MG63 (cell line): ENCODE results near the gene IL17RD. TPM values are rescaled to one million over a fixed set of nuclear protein-coding genes. Genes with fewer than 3 reads are reported as not detected.

Source experiments
- DNase-seq: peaks from one replicate; pipeline ENCODE4 v3.0.0-alpha.2; 2020
- H3K27me3 ChIP-seq: fragments of 250-450 bp; sonication (Bioruptor Pico); 2 replicates; pipeline ENCODE4 v1.5.1; 2020; ENCODE audit warnings: mild to moderate bottlenecking, moderate library complexity
- H3K36me3 ChIP-seq: fragments of 250-450 bp; sonication (Bioruptor Pico); 2 replicates; pipeline ENCODE4 v1.5.1; 2020; ENCODE audit warnings: mild to moderate bottlenecking, moderate library complexity
- H3K4me3 ChIP-seq: fragments of 250-450 bp; sonication (Bioruptor Pico); 2 replicates; pipeline ENCODE4 v1.5.1; 2020; ENCODE audit warnings: mild to moderate bottlenecking, moderate library complexity
- H3K9me3 ChIP-seq: fragments of 250-450 bp; sonication (Bioruptor Pico); 2 replicates; pipeline ENCODE4 v1.5.1; 2020; ENCODE audit warnings: mild to moderate bottlenecking, moderate library complexity
- total RNA-seq: library from RNA; depleted of rRNA; stranded (reverse); fragments of >200 nt; shearing (Covaris generic); gene quantifications from 2 replicates; pipeline ENCODE4 v1.2.3, GENCODE V29; 2014; ENCODE audit warnings: low replicate concordance

The IL17RD gene
- total RNA-seq, 1 experiment from 2014 or later = 2.5 TPM

DNA sequence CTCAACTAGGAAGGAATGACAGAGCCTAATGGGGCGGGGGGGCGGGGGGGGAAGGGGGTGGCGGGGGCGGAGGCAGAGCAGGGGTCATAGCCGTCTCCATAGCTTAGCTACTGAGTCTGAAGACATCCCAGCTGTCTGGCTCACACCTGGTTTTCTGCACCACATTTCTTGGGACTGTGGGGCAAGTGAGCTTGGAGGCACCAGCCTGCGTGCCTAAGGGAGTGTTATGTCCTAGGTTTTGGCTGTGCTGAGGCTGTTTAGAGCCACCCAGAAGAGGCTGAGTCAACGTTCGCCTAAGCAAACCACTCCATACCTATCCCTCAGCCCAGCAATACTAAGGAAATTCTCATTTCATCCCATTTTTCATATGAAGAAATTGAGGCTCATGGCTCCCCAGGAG lies 1.4 kb downstream of the IL17RD start:
- DNase-seq = no peak
- no peaks in the 10 kb centered on the region for H3K36me3 ChIP-seq
- no peaks in the 10 kb centered on the region for H3K9me3 ChIP-seq
- H3K4me3 ChIP-seq = no peak overlapping the region
- no peaks in the 10 kb centered on the region for H3K27me3 ChIP-seq

DNA sequence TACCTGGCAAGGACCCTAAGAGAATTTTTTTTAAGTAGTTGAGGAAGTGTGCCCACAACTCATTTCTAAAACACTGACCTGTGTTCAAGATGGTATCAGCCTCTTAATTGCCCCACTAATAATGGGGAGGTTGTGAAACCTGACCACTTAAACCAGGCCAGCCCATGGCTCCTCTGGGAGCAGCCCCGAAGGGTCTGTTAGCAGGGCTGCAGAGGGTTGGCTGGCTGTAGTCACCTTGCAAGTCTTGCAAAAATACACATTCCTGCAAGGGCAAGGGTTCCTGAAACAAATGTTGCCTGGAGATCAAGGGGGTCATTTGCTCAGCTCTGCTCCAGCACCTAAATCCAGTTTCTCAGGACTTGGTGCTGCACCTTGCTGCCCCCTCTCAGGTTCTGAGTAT lies 3.2 kb downstream of the IL17RD start:
- Histone ChIP-seq H3K27me3 (no peaks in the 10 kb centered on the region), H3K9me3 (no peaks in the 10 kb centered on the region), H3K4me3 (no peak overlapping the region), H3K36me3 (no peaks in the 10 kb centered on the region)
- no peak for DNase-seq

DNA sequence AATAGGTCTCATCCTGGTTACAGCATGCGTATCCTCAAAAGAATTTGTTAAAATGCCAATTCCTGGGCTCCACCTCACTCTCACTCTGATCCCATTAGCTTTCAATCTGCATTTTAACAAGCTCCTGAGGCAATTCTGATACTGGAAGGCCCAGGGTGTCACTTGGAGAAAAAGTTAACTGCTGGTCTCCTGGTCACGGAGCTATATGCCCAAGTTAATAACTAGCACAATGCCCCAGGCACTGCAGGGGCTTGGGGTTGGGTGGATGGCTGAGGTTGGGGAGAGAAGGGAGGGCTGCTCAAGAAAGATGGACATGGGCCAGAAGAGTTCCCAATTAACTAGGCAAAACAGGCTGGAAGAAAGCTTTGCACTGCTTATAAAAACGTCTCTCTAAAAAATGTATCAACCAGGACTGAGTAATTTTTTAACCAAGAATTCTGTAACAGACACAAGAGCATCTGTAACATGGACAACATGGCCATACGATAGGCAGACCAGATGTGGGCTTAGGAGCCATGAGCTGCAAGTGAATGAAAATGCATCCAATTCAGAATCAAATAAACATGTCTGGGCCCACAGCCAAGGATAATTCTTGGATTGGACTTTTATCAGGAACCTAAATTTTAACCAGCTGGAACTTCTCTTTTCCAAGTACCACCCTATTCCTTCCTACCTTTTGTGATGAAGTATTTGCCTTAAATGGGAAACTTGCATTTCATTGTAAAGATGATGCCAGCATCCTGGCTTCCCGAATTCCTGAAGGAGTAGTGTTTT lies 4.2 kb downstream of the IL17RD start:
- Histone ChIP-seq H3K4me3 (no peak overlapping the region), H3K36me3 (no peaks in the 10 kb centered on the region), H3K27me3 (no peaks in the 10 kb centered on the region), H3K9me3 (no peaks in the 10 kb centered on the region)
- no peak for DNase-seq

DNA sequence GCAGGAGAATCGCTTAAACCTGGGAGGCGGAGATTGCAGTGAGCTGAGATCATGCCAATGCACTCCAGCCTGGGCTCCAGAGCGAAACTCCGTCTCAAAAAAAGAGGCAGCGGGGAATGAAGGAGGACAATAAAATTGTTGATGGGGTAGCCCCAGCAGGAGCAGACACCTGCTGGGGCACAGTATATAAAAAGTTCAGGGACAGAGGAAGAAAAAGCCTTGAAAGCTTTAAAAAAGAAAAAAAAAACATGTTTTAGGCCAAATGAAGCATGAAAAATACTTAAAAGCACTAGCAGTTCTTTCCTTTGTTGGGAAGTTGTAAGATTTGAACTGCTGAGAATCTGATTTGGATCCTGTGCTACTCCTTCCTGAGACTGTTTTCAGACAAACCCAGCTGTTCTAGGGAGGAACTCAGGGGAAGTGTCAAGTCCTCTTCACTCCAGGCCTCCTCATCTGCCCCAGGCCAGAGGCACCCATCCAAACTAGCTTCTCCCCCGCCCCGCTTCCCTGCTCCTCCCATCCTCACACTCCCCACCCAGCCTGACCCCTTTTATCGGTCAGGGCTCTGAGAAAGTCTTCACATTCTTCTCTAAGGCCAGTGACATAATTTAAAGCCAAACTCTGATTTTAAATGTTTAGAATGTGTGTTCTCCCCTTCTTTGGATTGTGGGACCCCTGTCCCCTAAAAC lies 4.9 kb downstream of the IL17RD start:
- H3K9me3 ChIP-seq = no peaks in the 10 kb centered on the region
- no peak overlapping the region for H3K4me3 ChIP-seq
- DNase-seq = no peak
- no peaks in the 10 kb centered on the region for H3K27me3 ChIP-seq
- H3K36me3 ChIP-seq = no peaks in the 10 kb centered on the region

DNA sequence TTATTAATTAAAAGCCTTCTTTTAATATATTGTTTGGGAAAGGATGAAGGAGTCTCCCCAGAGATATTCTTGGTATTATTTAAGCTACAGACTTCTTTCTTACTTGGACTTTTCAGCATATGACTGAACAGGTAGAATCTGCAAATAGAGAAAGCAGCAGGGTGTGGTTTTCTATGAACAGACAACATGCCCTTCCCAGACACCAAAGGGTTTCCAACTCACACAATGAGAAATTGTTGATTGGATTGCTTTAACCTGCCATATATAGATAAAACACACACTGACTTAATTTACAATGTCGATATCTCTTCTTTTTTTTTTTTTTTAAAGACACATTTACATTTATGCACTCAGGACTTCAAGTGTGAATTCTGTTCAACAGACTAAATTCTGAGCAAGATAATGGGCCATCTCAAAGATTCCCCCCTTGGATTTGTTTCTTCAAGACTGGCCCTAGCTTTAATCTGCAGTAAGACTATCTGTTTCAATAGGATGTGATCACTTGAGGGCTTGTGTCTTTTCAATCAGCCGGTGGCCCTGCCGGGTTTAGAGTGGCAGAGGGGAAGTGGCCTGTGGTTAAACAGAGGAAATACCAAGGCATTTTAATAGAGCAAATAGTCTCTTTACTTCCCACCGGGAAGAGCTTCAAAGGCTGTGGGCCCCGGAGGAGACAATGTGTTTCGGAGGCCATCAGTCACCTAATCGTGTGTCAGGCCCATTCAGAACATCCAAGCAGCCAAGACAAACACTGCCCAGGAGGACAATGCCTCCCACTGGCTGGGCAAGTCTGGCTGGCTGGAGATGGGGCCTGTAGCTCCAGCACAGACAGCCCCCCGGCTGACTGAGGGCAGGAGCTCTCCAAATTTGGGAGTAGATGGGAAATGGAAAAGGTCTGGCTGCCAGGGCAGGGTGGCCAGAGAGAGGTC lies 6.1 kb downstream of the IL17RD start:
- Histone ChIP-seq H3K27me3 (no peaks in the 10 kb centered on the region), H3K4me3 (no peak overlapping the region), H3K9me3 (no peaks in the 10 kb centered on the region), H3K36me3 (no peaks in the 10 kb centered on the region)
- DNase-seq = no peak

DNA sequence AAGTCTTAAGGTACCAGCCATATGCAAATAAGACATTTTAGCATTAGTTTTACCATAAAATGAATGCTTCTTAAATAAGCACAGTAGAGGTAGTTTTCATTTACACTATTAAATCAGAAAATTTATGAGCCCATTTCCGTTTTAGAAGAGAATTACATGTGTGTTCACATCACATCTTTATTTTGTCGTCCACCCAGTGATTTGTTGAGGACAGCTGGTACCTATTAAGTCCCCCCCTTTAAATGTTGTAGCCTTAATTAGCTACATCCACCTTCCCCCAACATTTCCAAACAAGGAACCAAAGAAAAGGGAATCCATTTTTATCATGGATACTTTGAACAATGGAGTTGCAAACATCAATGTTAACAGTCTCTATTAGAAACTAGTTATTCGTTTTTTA lies 6.8 kb downstream of the IL17RD start:
- no peaks in the 10 kb centered on the region for H3K36me3 ChIP-seq
- no peaks in the 10 kb centered on the region for H3K9me3 ChIP-seq
- H3K27me3 ChIP-seq = no peaks in the 10 kb centered on the region
- H3K4me3 ChIP-seq = no peak overlapping the region
- DNase-seq = no peak

DNA sequence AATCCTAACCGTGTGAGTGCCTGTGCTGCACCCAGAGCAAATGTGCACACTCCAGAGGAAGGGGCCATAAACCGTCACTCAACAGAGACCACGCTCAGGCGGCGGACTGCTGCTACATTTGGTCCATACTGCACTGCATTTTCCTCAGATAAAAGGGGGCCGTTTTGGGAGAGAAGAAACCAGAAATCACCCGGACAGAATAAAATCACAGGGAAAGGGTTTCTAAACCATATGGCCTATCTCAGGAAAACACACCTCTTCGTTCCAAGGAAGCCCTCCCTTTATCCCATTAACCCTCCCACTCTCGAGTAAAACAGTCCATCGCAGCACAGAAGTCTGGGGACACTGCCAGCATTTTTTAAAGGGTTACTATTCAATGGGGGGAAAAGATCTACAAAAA lies 7.6 kb downstream of the IL17RD start:
- no peak for DNase-seq
- Histone ChIP-seq H3K4me3 (no peak overlapping the region), H3K27me3 (no peaks in the 10 kb centered on the region), H3K9me3 (no peaks in the 10 kb centered on the region), H3K36me3 (no peaks in the 10 kb centered on the region)

DNA sequence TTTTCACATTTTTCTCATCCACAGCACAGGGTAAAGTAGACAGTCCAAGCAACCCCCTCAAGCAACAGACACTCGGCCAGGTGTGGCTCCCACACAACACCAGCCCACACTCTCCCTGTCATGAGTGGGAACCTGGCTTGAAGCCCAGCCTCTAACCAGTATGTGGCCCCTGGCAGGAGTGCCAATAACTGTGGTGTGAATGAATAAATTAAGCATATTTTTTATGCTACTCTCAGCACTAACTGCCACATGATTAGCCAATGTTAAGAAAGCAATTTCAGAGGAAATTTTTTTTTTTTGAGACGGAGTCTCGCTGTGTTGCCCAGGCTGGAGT lies 9.9 kb downstream of the IL17RD start:
- H3K9me3 ChIP-seq = no peaks in the 10 kb centered on the region
- no peaks in the 10 kb centered on the region for H3K36me3 ChIP-seq
- no peaks in the 10 kb centered on the region for H3K27me3 ChIP-seq
- no peak for DNase-seq
- no peak overlapping the region for H3K4me3 ChIP-seq

DNA sequence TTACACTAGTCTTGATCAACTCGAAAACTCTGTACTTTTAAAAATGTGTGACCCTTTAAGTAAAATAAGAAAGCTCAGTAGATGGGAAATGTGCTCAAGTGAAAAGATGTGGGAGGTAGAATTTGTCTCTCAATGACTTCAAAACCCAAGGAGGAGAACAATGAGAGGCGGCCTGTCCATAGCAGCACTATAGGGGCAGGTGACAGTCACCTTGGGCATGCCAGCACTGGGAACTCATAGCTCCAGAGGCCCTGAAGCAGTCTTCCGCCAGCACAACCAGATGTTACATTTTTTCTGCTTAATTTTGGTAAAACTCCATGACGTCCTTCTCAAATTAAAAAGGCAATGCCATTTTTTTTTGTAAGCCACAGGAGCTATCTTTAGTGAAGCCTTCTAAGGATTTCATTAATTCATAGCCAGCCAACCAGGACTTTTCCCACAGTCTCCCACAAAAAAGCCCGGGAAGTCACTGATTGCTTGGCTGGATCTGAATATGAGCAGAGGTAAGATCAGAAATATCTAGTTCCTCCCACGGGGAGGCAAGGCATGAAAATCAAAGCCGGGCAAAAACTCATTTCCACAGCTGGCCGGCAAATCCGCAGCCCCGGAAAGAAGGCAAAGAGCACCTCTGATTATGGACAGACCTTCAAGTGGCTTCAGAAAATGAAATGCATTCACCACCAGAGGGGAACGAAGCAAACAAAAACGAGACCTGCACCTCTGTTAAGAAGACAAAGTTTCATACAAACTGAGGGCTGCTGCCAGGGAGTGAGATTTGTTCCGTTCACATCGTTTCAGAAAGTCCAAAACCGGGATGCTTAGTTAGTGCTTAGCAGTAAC lies 10.5 kb downstream of the IL17RD start:
- no peaks in the 10 kb centered on the region for H3K36me3 ChIP-seq
- no peak for DNase-seq
- no peak overlapping the region for H3K4me3 ChIP-seq

DNA sequence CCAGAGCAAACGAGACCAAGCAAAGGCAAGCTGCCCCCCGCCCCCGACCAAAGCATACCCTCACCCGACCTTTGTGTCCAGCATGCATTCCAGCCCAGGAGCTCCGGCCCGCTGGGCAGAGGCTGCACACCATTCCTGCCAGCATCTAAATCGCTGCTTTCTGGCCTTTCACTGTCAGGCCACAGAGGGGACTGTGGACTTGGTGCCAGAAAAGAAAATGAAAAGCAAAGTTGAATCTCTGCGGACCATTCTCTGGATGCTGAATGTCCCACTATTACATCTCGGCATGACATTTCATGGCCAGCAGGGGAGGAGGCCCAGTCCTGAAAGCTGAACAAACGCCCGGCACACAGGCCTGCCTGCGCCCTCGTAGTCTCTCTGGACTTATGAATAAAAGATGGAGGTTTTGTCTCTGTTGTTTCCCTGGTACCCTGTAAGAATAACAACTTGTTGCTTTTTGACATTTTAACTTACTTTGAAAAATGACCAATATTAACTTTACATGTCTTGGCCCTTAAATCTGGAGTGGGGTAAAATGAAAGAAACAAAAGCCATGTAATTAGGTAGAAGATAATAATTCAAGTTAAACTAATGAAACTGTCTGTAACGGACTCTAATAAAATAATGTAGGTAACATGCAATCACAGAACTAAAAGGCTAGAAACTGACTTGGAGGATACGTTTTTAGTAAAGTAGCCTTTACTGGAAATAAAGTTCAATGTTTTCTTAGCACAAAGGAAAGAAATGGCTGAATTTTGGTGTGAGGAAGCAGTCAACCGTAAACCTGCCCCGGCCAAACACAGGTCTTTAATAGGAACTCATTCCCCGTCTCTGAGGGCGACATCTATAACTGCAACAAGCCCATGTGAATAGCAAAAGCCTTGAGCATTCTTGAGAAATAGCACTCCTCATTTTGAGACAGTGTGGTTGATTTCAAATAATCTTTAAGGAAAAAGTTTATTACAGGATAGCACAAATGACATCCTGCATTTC lies 12.7 kb downstream of the IL17RD start:
- no peak for DNase-seq
- no peaks in the 10 kb centered on the region for H3K27me3 ChIP-seq
- no peaks in the 10 kb centered on the region for H3K9me3 ChIP-seq
- H3K36me3 ChIP-seq = no peaks in the 10 kb centered on the region
- H3K4me3 ChIP-seq = no peak overlapping the region

More for the DNA sequence above, 10.5 kb downstream of the IL17RD start:
- H3K27me3 ChIP-seq = no peaks in the 10 kb centered on the region
- H3K9me3 ChIP-seq = no peaks in the 10 kb centered on the region

DNA sequence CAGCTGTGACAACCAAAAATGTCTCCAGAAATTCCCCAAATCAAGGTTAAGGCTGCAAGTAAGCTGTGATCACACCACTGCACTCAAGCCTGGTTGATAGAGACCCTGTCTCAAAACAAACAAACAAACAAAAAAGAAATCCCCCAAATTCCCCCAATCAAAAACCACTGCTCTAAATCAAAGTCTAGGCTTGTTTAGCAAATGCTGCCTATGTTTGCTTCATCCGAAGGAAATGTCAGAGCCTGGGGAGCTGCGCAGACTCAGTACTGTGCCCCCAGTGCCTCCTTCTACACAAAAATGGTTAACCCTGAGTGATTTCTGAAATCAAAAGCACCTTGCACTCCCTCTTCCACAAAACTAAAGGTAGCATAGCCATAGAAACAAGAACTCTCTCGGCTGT lies 13.4 kb downstream of the IL17RD start:
- Histone ChIP-seq H3K4me3 (no peak overlapping the region), H3K36me3 (no peaks in the 10 kb centered on the region), H3K27me3 (no peaks in the 10 kb centered on the region), H3K9me3 (no peaks in the 10 kb centered on the region)
- DNase-seq = no peak

DNA sequence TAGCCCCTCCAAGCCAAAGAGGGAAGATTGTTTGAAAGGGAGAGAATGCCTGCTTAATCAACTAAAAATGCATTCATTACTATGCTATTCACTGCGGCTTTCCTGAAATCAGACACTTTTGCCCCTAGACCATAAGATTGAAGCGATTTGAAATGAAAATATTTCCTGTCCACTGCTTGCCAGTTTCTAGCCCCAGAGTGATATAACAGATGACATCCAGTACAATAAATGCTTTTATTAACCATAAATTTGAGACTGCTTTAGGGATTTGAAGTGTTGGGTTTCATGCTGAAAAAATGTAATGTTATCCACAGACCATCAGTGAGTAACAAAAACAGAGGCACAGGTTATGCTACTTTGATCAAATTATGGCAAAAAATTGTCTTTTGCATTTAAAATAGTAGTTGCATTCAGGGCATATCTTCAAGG lies 14.1 kb downstream of the IL17RD start:
- Histone ChIP-seq H3K4me3 (no peak overlapping the region), H3K36me3 (no peaks in the 10 kb centered on the region), H3K27me3 (no peaks in the 10 kb centered on the region), H3K9me3 (no peaks in the 10 kb centered on the region)
- DNase-seq = no peak

DNA sequence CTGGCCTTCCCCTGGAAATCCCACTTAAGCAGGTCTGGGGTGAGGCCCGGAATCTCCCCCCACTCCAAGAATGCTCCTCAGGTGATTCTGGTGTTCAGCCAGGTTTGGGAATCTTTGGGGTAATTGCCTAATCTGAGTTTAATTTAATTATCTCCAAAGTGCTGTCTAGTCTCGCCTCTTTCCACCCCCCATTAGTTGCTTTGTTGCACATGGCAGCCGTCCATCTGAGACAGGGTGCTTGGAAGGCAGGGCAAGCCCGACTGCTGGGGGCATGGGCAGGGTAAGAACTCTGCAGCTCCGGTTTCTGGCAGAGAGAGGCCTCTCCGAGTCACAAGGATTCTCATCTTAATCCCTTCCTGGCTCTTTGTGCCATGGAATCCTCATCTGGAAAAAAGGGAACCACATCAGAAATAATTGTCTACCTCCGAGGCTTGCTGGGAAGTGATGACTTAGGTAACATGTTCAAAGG lies 15.0 kb downstream of the IL17RD start:
- no peaks in the 10 kb centered on the region for H3K9me3 ChIP-seq
- DNase-seq = peak; percentile 50
- H3K27me3 ChIP-seq = no peaks in the 10 kb centered on the region
- no peaks in the 10 kb centered on the region for H3K36me3 ChIP-seq
- H3K4me3 ChIP-seq = no peak overlapping the region

DNA sequence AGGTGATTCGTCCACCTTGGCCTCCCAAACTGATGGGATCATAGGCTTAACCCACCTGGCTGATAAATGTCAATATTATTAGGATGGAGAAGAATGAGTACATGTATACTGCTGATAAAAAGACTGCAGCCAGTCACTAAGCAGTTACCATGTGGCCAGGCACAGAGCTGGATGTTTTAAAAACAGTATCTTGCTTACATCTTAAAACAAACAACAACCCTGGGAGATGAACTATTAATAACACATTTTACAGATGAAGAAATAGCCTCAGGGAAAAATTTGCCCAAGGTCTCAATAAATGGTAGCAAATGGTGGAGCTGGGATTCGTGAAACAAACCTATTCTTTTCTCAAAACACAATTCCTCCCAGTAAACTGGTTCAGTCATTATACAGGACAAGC lies 18.1 kb downstream of the IL17RD start:
- no peak for DNase-seq
- H3K4me3 ChIP-seq = no peak overlapping the region
- no peaks in the 10 kb centered on the region for H3K27me3 ChIP-seq
- no peaks in the 10 kb centered on the region for H3K36me3 ChIP-seq
- H3K9me3 ChIP-seq = no peaks in the 10 kb centered on the region

DNA sequence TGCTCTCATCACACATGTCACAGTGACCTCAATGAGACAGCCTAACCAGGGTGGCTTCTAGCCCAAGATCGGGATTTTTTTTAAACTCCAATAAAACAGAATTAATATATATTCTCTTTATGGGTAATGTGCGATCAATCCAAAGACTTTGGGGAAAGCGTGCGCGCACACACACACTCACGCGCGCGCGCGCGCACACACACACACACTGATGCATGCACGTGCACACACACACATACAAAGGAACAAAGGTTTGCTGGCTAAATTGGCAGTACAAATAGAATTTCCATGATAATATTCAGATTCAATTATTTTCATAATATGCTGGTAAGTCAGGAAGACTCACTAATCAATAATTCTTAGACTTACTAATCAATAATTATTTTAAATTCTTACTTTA lies 19.3 kb downstream of the IL17RD start:
- no peak overlapping the region for H3K4me3 ChIP-seq
- H3K36me3 ChIP-seq = no peaks in the 10 kb centered on the region
- no peaks in the 10 kb centered on the region for H3K27me3 ChIP-seq
- DNase-seq = no peak
- H3K9me3 ChIP-seq = no peaks in the 10 kb centered on the region
